Ishikawa (cell line): Measurements from ENCODE around the gene PTPRE.
A peak's percentile ranks its signal among the peaks of the same experiment; 100 is the strongest.

Source experiments
- CEBPB ChIP-seq: IDR thresholded peaks from 2 replicates; pipeline ENCODE4 v1.6.1; 2012
- CREB1 ChIP-seq: IDR thresholded peaks from 2 replicates; pipeline ENCODE4 v1.6.1; 2012; ENCODE audit warnings: low read depth
- EGR1 ChIP-seq: IDR thresholded peaks from 2 replicates; pipeline ENCODE4 v1.6.1; 2012
- EP300 ChIP-seq: IDR thresholded peaks from 2 replicates; pipeline ENCODE4 v1.6.1; 2012; ENCODE audit warnings: borderline replicate concordance
- FOXM1 ChIP-seq: IDR thresholded peaks from 2 replicates; pipeline ENCODE4 v1.6.1; 2012; ENCODE audit warnings: low read depth, borderline replicate concordance
- NFIC ChIP-seq: IDR thresholded peaks from 2 replicates; pipeline ENCODE4 v1.6.1; 2012
- RAD21 ChIP-seq: IDR thresholded peaks from 2 replicates; pipeline ENCODE4 v1.6.1; 2012; ENCODE audit warnings: low read depth
- TAF1 ChIP-seq: IDR thresholded peaks from 2 replicates; pipeline ENCODE4 v1.6.1; 2012; ENCODE audit warnings: low read depth, mild to moderate bottlenecking
- TCF12 ChIP-seq: IDR thresholded peaks from 2 replicates; pipeline ENCODE4 v1.6.1; 2012; ENCODE audit warnings: low read depth
- TEAD4 ChIP-seq: IDR thresholded peaks from 2 replicates; pipeline ENCODE4 v1.6.1; 2012
- YY1 ChIP-seq: IDR thresholded peaks from 2 replicates; pipeline ENCODE4 v1.6.1; 2012; ENCODE audit warnings: low read depth
- ZBTB7A ChIP-seq: IDR thresholded peaks from 2 replicates; pipeline ENCODE4 v1.6.1; 2012; ENCODE audit warnings: low read depth
- TF ChIP-seq, protein P1 (sequence below): IDR thresholded peaks from 2 replicates; pipeline ENCODE4 v1.6.1; 2012
- TF ChIP-seq, protein P2 (sequence below): IDR thresholded peaks from 2 replicates; pipeline ENCODE4 v1.6.1; 2012
- TF ChIP-seq, protein P3 (sequence below): IDR thresholded peaks from 2 replicates; pipeline ENCODE4 v1.6.1; 2012; ENCODE audit warnings: low read depth, mild to moderate bottlenecking

PTPRE gene

DNA sequence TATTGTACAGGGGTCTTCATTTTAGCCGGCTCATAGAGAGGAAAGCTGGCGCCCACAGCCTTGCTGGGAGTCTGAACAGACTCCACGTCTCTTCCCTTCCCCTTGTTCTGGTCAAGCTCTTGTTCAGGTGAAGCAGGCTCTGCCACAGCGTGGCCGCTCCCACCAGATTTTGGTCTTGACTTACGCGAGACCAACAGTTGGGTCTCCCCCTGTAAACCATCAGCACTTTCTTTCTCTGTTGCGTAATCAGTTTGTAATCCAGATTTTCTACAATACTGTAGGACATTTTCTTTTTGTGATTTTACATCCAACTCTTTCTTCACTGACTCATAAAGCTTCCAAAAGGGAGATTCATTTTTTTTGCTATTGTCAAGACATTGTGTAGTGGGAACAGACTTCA, 208.5 kb downstream of the PTPRE start:
- TF ChIP-seq, protein P1, sequence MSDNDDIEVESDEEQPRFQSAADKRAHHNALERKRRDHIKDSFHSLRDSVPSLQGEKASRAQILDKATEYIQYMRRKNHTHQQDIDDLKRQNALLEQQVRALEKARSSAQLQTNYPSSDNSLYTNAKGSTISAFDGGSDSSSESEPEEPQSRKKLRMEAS: no peak
- peak; percentile 68; the same call in 1 of the 2 replicates for TF ChIP-seq CEBPB

DNA sequence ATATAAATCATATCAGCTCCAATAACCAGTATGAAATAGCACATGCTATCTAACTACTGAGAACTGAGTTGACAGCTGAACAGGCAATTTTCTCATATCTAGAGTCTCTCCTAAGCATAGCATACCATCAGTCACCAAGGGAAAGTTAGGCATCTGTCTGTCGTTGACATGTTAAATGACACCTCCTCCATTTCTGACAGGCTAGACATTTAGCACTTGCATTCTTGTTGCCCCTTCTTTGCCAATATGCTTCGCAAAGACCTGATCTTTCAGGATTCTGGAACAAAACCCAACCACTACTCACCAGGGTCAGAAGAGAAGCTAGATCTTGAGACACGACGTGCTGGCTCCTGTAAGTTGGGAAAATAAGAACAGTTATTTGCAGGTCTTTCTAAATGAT, 209.3 kb downstream of the PTPRE start:
- TF ChIP-seq EP300: no peak
- TF ChIP-seq YY1: no peak

DNA sequence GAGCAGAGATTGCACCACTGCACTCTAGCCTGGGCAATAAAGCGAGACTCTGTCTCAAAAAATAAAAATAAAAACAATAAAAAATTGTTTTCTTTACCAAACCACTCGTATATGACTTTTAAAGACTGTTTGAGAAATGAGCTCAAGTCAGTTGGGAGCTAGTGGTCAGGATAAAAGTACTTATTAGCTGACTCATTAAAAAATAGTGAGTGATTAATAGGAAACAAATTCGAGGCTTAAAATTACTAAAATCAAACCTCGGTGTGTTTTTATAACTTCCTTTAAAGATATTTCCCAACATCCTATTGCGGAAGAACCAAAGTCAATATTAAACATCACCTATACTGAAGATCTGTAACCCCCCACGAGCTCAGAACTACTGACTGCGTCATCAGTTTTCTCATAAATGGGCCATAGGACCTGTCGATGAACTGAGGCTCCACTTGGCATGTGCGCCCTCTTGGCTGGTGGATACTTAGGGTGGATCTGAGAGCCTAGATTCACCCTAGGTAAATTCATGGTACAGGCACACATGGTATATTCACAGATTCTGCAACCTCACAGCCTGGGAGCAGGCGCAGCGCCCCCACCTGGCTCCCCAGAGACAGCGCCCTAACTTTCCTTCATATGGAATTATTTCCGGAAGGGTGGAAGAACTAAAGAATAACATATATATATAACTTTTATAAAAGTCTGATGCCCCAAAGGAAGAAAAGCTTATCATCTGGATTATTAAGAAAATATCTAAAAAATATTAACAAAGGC, 210.1 kb downstream of the PTPRE start:
- TF ChIP-seq TEAD4 (no peak), NFIC (no peak), CEBPB (no peak), FOXM1 (no peak), CREB1 (no peak), TAF1 (no peak), EGR1 (no peak), TCF12 (no peak), RAD21 (no peak), YY1 (no peak), ZBTB7A (no peak), EP300 (no peak)
- TF ChIP-seq, protein P1: no peak
- TF ChIP-seq, protein P2, sequence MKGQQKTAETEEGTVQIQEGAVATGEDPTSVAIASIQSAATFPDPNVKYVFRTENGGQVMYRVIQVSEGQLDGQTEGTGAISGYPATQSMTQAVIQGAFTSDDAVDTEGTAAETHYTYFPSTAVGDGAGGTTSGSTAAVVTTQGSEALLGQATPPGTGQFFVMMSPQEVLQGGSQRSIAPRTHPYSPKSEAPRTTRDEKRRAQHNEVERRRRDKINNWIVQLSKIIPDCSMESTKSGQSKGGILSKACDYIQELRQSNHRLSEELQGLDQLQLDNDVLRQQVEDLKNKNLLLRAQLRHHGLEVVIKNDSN: no peak

DNA sequence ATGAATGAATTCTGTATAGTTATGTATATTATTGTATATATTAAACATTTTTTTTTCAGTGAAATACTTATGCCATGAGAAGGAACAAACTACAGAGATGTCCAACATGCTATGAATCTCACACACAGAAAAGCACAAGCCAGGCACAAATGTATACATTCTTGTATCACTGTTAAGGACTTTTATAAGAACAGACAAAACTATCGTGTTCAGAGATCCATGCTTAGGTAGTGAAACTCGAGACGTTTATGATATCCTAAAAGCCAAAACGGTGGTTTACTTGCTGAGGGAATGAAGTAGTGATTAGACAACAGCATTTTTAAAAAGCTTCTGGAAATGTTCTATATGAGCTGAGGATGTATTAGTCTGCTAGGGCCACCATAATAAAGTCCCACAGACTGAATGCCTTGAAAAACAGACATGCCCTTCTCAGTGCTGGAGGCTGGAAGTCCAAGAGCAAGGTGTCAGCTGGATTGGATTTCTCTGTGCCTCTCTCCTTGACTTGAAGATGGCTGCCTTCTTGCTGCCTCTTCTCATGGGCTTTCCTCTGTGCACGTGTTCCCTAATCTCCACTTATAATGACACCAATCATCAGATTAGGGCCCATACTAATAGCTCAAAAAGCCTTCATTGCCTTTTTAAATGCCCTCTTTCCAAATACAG, 215.0 kb downstream of the PTPRE start:
- TF ChIP-seq, protein P2: no peak
- TF ChIP-seq CREB1 (no peak), TCF12 (no peak), YY1 (no peak), TEAD4 (no peak), NFIC (no peak), EP300 (no peak), TAF1 (no peak), RAD21 (no peak), CEBPB (no peak), FOXM1 (no peak), ZBTB7A (no peak), EGR1 (no peak)
- TF ChIP-seq, protein P3, sequence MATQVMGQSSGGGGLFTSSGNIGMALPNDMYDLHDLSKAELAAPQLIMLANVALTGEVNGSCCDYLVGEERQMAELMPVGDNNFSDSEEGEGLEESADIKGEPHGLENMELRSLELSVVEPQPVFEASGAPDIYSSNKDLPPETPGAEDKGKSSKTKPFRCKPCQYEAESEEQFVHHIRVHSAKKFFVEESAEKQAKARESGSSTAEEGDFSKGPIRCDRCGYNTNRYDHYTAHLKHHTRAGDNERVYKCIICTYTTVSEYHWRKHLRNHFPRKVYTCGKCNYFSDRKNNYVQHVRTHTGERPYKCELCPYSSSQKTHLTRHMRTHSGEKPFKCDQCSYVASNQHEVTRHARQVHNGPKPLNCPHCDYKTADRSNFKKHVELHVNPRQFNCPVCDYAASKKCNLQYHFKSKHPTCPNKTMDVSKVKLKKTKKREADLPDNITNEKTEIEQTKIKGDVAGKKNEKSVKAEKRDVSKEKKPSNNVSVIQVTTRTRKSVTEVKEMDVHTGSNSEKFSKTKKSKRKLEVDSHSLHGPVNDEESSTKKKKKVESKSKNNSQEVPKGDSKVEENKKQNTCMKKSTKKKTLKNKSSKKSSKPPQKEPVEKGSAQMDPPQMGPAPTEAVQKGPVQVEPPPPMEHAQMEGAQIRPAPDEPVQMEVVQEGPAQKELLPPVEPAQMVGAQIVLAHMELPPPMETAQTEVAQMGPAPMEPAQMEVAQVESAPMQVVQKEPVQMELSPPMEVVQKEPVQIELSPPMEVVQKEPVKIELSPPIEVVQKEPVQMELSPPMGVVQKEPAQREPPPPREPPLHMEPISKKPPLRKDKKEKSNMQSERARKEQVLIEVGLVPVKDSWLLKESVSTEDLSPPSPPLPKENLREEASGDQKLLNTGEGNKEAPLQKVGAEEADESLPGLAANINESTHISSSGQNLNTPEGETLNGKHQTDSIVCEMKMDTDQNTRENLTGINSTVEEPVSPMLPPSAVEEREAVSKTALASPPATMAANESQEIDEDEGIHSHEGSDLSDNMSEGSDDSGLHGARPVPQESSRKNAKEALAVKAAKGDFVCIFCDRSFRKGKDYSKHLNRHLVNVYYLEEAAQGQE: no peak
- TF ChIP-seq, protein P1: no peak

DNA sequence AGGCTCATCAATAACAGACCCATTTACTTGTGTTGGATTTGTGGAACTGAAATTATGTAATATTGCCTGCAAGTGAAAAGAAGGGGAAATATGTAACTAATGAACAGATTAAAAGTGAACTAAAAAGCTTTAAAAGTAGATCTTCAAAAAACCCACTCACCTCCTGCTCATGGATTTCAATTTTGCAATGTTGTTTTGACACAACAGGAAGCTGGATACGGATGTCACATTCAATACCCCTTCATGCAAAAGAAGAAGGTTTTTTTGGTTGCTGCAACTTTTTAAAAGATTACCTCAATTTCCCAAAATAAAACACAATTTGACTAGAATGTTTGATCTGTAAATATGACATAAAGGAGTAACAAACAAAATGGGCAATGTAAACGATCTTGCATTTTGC, 216.0 kb downstream of the PTPRE start:
- no peak for TF ChIP-seq RAD21
- TF ChIP-seq FOXM1: no peak
- TF ChIP-seq TCF12: no peak

DNA sequence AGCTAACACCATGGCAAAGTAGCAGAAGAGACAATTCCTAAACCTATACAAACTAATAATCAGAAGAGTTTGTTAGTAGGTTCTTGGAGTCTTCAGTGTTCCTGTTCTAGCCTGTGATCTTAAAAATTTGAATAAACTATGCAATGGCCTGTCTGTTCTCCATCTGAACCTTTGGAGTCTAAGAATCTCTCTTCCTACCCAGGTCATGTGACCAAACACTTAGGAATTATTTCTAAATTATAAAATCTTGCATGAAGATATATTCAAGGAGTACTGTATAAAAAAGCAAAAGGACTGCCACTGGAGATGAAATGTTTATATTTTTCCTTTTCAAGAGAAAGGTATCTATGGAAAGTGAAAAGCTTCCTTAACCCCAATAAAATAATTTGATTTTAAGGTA, 216.9 kb downstream of the PTPRE start:
- TF ChIP-seq RAD21 (no peak), CREB1 (no peak), YY1 (no peak), CEBPB (no peak), EGR1 (no peak), TCF12 (no peak)
- TF ChIP-seq, protein P2: no peak
- TF ChIP-seq, protein P1: no peak

DNA sequence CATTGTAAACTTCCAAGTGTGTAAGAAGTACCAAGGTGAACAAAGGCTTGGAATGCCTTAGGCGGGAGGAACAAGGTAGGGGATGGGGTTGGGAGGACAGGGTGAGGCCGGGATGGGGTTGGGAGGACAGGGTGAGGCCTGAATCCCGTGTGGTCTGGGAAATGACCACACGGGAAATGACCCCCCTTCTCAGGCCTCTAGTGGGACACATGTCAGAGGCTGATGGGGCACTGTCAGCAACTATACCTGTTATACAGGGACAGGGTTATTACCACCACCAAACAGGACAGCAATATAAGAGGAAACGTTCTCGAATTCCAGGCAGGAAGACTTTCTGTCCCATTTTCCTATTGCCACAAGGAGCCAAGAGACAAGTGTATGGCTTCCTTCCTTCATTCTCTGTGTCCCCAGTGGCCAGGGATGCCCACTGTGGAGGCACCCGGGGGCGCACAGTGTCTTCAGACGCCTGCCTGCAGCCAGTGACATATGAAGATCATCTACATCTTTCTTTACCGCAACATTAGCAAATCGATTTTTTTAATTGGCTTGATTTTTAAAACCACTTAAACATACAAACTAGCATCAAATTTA, 218.0 kb downstream of the PTPRE start:
- TF ChIP-seq, protein P2: no peak
- TF ChIP-seq TEAD4 (no peak), NFIC (no peak), FOXM1 (no peak), RAD21 (no peak), YY1 (no peak), TCF12 (no peak)
- TF ChIP-seq, protein P3: no peak
- TF ChIP-seq, protein P1: no peak
